HS-5 (cell line): Measurements from ENCODE around the gene NUCB2.
A peak's percentile ranks its signal among the peaks of the same experiment; 100 is the strongest.
"Not testable (repeated sequence)": the region's sequence is repeated elsewhere in the genome, so short reads cannot be mapped to it uniquely, and the experiment has no call there.

Experiments used
- DNase-seq: peaks from one replicate; pipeline ENCODE4 v3.0.0-alpha.2; 2012; ENCODE audit warnings: low read depth

Gene NUCB2

DNA sequence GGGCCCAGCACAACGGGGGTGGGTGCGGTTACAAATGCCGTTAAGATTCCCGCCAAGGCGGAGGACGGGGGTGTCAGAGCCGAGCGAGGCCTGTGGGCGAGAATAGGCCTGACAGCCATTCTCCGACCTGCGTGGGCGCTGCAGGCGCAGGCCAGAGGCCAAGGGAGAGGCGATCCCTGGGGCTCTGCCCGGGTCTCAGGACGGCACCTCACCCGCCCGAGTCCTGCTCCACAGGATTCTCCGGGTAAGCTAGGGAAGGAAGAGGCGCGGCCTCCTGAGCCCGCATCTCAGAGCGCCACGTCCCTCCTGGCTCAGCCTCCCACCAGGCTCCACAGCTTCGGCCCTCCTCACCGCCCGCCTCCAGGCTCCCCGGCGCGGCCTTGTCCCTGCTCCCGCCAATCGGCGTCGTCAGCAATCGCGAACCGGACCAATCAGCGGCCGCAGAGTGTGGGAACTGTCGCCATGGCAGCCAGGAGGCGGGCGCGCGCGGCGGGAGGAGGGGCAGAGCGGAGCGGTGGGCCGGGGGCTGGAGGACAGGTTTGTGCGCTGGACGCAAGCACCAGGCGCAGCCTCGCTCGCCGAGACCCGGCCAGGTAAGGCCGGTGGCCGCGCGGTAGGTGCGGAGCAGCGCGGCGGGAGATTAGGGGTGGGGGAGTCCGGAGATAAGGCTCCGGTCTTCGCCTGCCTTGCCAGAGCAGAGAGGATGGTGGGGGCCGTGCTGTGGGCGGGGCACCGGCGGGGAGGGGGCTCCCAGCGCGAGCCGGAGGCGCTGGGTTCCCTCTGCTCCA is at the start of gene NUCB2:
Gene NUCB2, plus strand, starts transcription at position 504 of the 788 bp plus-strand sequence. CDS start 18,585 bp downstream, outside the sequence.
- peak; percentile 78 for DNase-seq

DNA sequence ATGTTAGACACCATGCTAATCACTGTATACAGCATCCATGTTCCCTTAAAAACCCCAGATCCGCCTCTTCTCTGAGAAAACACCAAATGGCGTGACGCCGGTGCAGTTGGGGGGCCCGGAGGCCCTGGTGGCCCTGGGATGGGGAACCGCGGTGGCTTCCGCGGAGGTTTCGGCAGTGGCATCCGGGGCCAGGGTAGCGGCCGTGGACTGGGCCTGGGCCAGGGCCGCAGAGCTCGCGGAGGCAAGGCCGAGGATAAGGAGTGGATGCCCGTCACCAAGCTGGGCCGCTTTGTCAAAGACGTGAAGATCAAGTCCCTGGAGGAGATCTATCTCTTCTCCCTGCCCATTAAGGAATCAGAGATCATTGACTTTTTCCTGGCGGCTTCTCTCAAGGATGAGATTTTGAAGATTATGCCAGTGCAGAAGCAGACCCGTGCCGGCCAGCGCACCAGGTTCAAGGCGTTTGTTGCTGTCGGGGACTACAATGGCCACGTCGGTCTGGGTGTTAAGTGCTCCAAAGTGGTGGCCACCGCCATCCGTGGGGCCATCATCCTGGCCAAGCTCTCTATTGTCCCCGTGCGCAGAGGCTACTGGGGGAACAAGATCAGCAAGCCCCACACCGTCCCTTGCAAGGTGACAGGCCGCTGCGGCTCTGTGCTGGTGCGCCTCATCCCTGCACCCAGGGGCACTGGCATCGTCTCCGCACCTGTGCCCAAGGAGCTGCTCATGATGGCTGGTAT is 48.2 kb upstream of the NUCB2 start:
- not testable (repeated sequence) for DNase-seq

DNA sequence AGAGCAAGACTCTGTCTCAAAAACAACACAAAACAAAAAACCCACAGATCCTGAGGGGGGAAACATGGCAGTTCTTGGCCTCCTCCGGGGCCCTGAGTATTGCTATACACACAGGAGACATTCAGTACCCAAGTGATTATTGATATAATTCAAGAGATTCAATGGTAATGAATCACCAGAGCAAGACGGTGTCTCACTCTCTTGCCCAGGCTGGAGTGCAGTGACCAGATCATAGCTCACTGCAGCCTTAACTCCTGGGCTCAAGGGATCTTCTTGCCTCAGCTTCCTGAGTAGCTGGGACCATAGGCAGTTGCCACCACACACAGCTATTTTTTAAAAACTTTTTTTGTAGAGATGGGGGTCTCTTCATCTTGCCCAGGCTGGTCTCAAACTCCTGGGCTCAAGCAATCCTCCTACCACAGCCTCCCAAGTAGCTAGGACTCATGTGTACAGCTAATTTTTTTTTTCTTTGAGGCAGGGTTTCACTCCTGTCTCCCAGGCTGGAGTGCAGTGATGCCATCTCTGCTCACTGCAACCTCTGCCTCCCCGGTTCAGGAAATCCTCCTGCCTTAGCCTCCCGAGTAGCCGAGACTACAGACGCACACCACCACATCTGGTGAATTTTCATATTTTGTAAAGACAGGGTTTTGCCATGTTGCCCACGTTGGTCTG is 46.9 kb upstream of the NUCB2 start:
- no peak for DNase-seq

DNA sequence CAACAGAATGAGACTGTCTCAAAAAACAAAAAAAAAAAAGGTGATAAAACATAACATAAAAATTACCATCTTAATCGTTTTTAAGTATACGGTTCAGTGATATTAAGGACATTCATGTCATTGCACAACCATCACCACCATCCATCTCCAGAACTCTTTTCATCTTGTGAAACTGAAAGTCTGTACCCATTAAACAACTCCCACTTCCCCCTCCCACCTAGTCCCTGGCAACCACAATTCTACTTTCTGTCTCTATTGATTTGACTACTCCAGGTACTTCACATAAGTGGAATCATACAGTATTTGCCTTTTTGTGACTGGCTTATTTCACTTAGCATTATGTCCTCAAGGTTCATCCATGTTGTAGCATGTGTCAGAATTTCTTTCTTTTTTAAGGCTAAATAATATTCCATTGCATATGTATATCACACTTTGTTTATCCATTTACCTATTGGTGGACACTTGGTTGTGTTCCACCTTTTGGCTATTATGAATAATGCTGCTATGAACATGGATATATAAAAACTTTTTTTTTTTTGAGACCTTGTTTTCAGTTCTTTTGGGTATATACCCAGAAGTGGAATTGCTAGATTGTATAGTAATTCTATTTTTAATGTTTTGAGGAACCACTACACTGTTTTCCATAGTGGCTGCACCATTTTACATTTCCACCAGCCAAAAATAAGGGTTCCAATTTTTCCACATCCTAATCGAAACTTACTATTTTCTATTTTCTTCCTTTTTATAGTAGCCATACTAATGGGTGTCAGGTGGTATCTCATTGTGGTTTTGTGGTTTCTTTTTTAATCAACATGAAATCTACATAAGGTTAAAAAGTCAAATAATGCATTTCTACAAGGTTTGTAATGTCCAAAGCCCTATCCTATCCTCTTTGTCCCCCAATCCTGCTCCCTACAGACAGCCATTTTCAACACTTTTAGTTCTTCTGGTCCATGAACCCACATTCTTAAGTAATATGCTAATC is 45.4 kb upstream of the NUCB2 start:
- DNase-seq, result no peak

DNA sequence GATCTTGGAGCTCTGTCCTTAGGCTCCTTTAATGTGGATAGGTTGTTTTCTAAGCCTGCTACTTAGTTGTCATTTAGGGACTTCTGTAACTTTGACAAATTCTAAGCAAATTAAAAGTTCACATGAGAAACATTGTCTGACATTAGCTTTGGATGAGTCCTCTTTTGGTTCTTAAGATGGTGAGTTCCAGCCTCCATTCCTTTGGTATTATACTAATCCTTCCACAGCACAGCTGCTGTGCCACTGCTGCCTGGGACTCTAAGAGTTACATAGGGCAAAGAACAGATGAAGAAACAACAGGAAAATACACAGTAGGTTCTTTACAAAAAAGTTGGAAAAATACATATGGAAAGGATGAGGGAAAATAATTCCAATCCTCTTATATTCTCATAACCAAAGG is 43.4 kb upstream of the NUCB2 start:
- no peak for DNase-seq

DNA sequence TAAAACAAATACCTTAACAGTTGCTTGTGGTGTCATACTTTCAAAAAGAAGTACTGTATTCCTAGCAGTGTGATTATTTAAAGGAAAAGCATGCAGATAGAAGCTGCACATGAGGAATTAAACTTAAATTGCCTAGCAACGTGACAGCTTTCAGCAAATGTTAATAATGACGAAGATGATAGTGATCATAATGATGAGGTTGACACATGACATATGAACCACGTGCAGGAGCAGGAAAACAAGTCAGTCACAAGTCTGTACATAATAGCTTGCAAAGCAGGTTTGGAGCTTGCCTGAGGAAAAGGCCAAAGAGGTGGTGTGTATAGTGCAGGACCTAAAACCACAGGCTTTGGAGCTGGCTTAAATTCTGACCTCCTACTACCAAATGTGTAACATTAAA is 38.2 kb upstream of the NUCB2 start:
- DNase-seq, result no peak

DNA sequence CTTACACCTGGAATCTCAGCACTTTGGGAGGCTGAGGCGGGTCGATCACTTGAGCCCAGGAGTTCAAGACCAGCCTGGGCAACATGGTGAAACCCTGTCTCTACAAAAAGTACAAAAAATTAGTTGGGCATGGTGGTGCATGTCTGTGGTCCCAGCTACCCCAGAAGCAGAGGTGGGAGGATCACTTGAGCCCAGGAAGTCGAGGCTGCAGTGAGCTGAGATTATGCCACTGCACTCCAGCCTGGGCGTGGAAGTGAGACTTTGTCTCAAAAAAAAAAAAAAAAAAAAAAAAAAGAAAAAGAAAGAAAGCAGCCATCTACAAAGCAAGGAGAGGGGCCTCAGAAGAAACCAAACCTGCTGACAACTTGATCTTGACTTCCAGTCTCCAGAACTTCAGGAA is 36.6 kb upstream of the NUCB2 start:
- DNase-seq, result not testable (repeated sequence)

DNA sequence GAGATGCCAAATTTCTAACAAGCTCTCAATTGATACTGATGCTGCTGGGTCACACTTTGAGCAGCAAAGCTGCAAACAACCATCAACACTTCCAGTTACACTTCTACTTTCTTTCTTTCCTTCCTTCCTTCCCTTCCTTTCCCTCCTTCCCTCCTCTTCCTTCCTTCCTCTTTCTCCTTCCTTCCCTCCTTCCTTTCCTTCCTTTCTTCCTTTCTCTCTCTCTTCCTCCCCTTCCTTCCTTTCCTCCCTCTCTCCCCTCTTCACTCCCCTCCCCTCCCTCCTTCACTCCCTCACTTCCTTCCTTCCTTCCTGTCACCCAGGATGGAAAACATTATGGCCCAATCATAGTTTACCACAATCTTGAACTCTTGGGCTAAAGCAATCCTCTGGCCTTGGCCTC is 35.8 kb upstream of the NUCB2 start:
- DNase-seq, result no peak

DNA sequence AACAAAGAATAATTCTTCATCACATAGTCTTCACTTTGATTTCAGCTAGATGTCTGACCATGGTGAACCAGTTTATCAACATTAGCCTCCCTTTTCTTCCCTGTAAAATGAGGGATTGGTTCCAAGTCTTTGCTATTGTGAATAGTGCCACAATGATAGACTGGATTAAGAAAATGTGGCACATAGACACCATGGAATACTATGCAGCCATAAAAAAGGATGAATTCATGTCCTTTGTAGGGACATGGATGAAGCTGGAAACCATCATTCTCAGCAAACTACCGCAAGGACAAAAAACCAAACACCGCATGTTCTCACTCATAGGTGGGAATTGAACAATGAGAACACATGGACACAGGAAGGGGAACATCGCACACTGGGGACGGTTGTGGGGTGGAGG is 33.6 kb upstream of the NUCB2 start:
- not testable (repeated sequence) for DNase-seq

DNA sequence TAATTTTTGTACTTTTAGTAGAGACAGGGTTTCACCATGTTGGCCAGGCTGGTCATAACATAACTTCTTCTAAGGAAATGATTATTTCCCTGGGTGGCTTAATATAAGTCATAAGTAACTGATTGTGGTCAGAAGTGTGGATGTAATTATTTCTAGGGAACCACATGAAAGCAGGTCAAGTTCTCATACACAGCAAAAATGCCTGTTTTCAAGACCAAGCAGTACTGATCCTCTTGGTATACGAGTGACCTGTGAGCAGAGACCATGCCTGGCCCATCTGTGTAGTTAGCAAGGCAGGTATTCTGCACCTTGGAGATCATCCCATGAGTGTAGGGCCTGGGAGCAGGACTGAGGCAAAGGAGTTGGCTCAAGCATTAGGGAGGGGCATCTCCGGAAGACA is 32.5 kb upstream of the NUCB2 start:
- DNase-seq, result no peak

DNA sequence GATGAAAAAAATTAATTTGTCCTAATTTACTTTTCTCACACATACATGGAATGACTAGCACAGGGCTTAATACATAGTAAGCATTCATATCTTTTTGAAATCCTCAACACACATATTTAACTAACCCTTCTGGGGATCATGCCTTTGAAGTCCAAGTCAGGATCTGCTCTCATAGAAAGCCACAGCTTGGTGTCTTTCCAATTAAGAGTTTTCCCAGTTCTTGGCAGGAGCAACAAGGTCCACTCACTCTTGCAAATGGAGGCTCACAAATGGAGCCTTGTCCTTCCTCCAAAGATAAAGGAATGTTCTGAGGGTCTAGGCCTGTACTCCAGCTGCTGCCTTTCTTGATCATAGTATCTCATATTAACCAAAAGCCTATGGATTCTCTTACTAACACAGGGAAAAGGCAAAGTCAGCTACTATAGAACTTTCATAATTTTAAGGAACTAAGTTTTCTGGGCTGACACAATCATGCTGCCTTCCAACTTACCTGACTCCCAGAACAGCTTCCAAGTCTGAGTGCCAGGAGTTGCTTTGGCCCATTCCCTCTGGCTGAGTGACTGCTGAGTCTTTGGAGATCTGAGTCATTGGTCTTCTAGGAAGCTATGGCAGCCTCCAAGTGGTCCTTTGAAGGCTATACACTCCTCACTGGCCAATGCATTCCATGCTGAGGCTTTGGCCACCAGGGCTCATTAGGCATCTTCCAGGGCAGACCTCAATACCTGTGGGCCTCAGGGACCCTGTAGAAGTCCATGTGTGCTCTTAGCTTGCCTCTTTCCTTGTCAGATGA is 25.8 kb upstream of the NUCB2 start:
- no peak for DNase-seq

DNA sequence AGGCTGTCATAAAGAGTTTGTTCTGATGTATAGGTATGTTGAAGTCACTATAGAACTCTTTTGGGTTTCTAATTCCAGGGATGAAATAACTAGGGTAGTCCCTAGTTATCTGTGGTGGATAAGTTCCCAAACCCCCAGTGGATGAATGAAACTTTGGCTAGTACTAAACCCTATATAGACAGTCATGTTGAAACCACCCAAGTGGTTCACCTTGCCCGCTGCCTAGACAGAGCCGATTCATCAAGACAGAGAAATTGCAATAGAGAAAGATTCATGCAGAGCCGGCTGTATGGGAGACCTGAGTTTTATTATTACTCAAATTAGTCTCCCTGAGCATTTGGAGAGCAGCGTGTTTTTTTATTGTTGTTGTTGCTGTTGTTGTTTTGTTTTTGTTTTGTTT is 23.8 kb upstream of the NUCB2 start:
- no peak for DNase-seq

DNA sequence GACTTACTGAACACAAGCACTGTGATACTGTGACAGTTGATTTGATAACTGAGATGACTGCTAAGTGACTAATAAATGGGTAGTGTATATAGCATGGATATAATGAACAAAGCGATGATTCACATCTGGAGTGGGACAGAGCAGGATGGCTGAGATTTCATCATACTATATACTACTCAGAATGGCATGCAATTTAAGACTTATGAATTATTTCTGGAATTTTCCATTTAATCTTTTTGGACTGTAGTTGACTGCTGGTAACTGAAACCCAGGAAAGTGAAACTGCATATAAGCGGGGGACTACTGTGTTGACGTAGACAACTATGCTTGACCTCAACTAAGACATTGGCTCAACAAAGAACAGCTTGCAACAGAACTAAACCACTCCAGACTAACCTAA is 20.0 kb upstream of the NUCB2 start:
- peak; percentile 95 for DNase-seq

DNA sequence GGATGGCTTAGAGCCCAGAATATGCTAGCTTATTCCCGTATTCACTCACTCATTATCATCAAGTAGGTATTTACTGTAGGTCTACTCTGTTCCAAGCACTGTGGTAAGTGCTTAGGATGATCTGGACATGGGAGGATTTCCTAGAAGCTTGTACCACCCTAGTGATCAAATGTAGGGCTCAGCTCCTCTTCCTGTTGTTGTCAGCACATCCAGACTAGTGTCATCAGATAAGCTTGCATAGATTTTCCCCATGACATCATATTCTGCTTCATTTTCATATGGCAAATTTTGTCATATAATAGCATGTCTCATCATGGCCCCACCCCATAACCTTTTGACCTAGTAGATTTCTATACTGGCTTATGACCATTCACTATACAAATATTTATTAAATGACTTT is 19.3 kb upstream of the NUCB2 start:
- DNase-seq, result peak; percentile 82

DNA sequence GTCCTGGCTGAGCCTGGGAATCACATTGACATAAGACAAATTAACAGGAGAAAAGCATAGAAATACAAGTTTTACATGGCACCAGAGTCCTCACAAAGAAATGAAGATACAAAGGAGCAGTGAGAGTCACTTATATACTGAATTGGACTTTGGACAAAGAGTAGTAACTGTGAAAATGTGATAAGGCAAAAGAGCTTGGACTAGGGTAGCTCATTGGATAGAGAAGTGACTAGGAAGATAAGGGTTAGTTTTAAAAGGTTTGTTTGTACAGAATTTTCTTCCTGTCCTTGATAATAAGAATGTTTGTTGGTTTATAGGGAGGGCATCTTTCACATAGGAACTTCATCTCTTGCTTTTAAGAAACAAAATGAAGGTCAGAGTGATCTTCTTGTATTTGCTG is 17.9 kb upstream of the NUCB2 start:
- DNase-seq, result no peak

DNA sequence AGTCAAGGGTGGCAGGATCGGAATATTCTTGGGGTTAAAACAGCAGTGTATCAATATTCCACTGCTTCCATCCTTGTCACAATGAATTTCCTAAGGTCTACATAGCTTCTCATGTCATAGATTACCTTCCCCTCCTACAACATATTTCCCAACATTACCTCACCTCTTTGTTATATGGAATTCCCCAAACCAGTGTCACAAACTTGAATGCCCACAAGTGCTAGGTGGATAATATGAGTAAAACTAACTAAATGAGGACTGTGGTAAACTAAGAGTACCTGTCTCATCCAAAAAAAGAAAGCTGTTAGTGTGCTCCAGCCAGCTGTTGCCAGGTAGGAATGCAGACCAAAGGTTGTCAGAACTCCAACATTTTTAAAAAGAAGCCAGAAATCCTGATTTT is 17.0 kb upstream of the NUCB2 start:
- DNase-seq, result no peak

DNA sequence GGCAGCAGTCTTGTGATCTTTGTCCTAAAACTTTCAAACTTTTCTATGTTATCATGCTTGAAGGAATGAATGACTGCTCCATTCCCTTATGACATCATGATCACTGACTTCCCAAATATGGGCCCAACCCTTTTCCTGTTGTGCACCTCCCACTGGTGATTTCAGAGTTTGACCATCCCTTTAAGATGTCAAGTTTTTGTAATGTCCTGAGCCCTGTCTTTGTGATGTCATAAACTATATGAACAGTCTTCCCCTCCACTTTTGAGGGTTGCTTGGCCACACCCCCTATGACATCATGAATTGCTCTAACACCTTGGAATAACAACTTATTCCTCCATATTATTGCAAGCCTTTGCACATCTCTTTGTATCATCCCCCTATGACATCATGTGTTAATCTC is 16.5 kb upstream of the NUCB2 start:
- no peak for DNase-seq

DNA sequence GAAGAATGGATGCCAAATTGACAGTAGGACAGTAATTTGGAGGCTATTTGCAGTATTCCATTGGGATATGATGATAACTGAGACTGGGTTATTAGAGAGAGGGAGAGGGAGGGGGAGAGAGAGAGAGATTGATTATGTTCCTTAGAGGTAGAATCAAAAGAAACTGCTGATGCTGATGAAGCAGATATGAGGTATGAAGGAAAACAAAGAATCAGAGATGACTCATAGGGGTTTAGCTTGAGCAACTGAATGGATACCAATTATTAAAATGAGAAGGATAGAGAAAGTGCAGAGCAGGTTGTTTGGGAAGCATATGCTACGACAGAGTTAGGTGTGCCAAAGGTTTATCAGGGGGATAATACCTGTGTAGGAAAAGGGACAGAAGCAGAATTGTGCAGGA is 12.8 kb upstream of the NUCB2 start:
- DNase-seq, result peak; percentile 52

DNA sequence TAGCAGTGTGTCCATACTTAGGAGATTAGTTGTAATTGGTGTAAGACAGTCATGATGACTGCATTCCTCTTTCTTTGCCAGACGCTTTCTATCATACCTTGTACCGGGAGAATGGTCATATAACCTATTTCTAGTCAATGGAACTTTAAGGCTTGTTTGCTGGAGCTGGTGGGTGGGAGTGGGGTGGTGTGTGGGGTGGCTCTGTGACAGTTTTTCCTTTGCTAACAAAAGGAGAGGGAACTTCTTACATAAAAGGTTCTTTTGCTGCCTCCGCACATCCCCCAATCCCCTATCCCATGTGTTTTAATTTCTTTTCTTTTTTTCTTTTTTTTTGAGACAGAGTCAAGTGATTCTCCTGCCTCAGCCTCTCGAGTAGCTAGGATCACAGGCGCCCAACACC is 9.8 kb upstream of the NUCB2 start:
- no peak for DNase-seq

DNA sequence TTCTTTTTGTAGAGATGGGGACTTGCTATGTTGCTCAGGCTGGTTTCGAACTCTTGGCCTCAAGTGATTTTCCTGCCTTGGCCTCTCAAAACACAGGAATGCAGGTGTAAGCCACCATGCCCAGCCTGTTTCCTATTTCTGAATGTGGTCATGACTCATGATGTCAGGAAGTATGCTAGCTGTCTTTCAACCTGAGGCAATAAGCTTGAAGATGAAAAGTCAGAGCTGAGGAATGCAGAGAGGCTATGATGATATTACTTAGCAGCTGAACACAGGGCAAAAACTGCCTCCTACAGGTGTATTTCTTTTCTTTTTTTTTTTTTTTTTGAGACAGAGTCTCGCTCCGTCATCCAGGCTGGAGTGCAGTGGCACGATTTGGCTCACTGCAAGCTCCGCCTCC is 9.0 kb upstream of the NUCB2 start:
- DNase-seq, result peak; percentile 88

DNA sequence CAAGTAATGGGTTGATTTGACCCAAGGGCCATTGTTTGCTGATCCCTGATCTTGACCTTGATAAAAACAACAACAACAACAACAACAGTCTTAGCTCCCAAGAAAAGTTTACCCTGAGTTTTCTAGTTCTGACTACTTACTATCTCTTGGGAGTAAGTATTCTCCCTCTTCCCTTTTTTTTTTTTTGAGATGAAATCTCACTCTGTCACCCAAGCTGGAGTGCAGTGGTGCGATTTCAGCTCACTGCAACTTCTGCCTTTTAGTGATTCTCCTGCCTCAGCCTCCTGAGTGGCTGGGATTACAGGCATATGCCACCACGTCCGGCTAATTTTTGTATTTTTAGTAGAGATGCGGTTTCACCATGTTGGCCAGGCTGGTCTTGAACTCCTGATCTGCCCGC is 8.0 kb upstream of the NUCB2 start:
- DNase-seq, result not testable (repeated sequence)
